ENCODE data around the gene RNLS.

Gene RNLS

DNA sequence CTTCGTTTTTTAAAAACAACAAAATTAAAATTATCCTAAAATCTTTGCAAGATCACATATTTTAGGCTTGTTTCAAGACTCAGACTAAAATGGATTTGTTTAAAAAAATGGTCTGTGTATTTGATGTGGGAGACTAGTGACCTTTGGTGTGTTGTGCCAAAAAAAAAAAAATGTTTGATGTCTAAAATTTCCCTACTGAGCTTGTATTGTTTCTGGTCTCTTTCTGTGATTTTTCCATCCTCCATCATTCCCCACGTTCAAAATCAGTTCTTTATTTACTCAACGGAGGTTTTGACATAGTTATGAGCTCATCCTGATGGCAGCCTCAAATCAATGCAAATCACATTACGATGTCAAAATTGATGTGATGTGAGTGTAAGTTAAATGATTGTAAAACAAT is 326.2 kb downstream of the RNLS start:
- CTCF ChIA-PET: interaction anchor here (0.6 to 0.7 kb wide), 4 partner anchors 8 to 646 kb away, joined by 3 to 6 read pairs (median 4); no protein-coding TSS in a partner anchor
- TF ChIP-seq CTCF (conservative IDR thresholded peaks at IDR 0.05; ENCODE audit: low read depth): no peak
- POLR2A ChIA-PET (ENCODE audit: low non-redundant PET): no interaction called here
- no peak overlapping the region for H3K27ac ChIP-seq
- DNase-seq (ENCODE audit: low spot score): no peak

DNA sequence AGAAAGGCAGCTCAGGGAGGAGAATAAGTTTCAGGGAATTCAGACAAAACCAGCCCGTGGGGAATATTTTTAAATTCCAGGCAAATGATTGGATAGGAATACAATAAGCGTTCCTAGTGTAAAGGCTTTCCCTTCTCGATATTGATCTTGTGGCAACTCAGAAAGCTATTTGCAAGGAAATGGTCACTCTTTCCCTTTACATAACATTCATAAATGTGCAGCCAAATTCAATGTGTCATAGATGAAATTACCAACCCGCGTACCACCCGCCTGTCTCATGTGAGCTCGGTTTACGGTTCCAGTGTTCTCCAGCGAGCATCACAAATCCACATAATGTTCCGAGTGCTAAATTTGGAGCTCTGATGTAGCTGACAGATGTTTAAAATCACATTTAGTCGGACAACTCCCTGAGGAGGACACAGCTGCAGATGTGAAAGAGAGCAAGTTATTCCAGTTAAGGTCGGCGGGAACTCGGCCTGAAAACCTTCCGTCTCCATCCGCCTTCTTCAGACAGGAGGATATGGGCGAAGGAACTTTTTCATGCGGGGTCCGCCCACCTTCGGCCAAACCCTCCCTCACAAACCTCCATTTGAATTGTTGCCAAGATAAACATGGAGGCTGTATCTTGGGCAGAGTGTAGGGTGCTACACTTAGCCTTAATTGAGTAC is 327.0 kb downstream of the RNLS start:
- CTCF ChIA-PET: no interaction called here
- H3K27ac ChIP-seq: no peak overlapping the region
- no peak for DNase-seq (ENCODE audit: low spot score)
- no peak for TF ChIP-seq CTCF (conservative IDR thresholded peaks at IDR 0.05; ENCODE audit: low read depth)
- POLR2A ChIA-PET (ENCODE audit: low non-redundant PET): no interaction called here

DNA sequence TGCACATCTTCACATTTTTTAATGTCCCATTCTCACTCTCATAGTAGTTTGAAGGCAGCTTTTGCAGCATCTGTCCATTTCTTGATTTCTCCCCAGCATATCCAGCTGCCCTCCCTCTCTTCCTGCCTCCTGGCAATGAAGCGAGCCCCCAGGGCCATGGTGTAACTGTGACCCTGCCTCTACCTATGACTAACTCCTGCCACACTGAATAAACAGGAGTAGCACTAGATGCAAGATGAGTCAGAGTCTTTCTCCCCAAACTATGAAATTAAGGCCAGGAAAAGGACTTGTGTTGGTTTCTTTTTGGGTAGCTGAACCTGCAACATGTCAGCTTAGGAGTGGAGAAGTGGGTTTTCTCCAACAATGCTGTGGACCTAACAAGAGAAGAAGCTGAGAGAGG is 329.0 kb downstream of the RNLS start:
- ChIA-PET POLR2A (ENCODE audit: low non-redundant PET) (interaction anchor here (0.6 kb wide), 1 partner anchor 70 kb away, joined by 8 read pairs; no protein-coding TSS in a partner anchor), CTCF (interaction anchor here (0.6 to 0.7 kb wide), 3 partner anchors 13 to 473 kb away, joined by 3 to 4 read pairs (median 3); no protein-coding TSS in a partner anchor)

GRCh38 chr10:88253622-88254021 is 329.5 kb downstream of the RNLS start:
- DNase-seq (ENCODE audit: low spot score): no peak
- no peak for TF ChIP-seq CTCF (conservative IDR thresholded peaks at IDR 0.05; ENCODE audit: low read depth)
- CTCF ChIA-PET: interaction anchor here (0.6 to 0.7 kb wide), 2 partner anchors 224 to 473 kb away, joined by 3 read pairs; no protein-coding TSS in a partner anchor
- no peak overlapping the region; the same call in 1 of the 2 replicates for H3K27ac ChIP-seq
- POLR2A ChIA-PET (ENCODE audit: low non-redundant PET): no interaction called here

More for the DNA sequence above, 329.0 kb downstream of the RNLS start:
- TF ChIP-seq CTCF (conservative IDR thresholded peaks at IDR 0.05; ENCODE audit: low read depth): no peak
- DNase-seq (ENCODE audit: low spot score): peak; percentile 93
- no peak overlapping the region for H3K27ac ChIP-seq

DNA sequence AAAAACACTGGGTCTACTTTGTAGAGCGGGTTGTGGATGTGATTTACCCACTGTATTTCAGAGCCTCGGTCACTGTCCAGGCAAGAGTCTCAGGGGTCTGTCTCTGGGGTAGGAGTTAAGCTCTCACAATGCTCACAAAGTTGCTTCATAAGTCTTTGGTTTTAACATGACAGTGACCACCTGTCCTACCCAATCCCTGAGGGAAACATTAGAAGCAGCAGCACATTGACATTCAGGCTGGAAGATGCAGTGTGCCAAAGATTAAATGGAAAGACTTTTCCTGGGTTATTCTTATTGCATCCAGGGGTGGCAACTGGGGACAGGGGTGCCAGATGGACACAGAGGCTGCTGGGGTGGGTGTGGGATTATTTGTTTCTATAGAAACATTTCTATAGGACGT is 330.0 kb downstream of the RNLS start:
- CTCF ChIA-PET: no interaction called here
- POLR2A ChIA-PET (ENCODE audit: low non-redundant PET): no interaction called here
- no peak for DNase-seq (ENCODE audit: low spot score)
- H3K27ac ChIP-seq: no peak overlapping the region
- no peak for TF ChIP-seq CTCF (conservative IDR thresholded peaks at IDR 0.05; ENCODE audit: low read depth)

DNA sequence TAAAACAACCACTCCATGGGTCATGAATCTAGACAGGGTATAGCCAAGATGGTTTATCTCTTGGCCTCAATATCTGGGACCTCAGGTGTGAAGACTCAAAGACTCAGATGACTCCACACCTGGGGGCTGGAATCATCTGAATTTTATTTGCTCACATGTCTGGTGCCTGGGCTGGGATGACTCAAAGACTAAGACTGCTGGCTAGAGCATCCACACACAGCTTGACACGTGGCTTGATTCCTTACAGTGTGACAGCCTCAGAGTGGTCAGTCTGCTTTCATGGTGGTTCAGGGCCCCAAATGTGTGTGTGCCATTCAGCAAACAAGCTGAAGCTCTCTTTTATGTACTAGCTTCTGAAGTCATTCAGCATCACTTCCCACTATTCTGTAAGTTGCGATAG is 333.7 kb downstream of the RNLS start:
- no peak for DNase-seq (ENCODE audit: low spot score)
- POLR2A ChIA-PET (ENCODE audit: low non-redundant PET): no interaction called here

More for the DNA sequence above, 333.7 kb downstream of the RNLS start:
- CTCF ChIA-PET: interaction anchor here (0.7 kb wide), 1 partner anchor 68 kb away, joined by 3 read pairs; no protein-coding TSS in a partner anchor
- no peak for TF ChIP-seq CTCF (conservative IDR thresholded peaks at IDR 0.05; ENCODE audit: low read depth)
- H3K27ac ChIP-seq: no peak overlapping the region
